Ovary (tissue), 3 donors: ENCODE results near the gene TJP2.

Experiments
- POLR2A ChIP-seq: fragments of 450-650 bp; IDR thresholded peaks from one replicate; pipeline ENCODE4 v1.6.1; 2017; ENCODE audit warnings: antibody characterized with exemption, mild to moderate bottlenecking, moderate library complexity
- TF ChIP-seq, protein P1 (sequence below), 3 donors: fragments of 450-650 bp in 2 of 3; fragments of 200-600 bp in 1 of 3; IDR thresholded peaks; one replicate each; pipeline versions ENCODE4 v1.5.1 to v1.8.0; 2016 to 2022; ENCODE audit warnings: antibody characterized with exemption in 3 of 3, mild to moderate bottlenecking in 1 of 3
- donor health status: DM: no; HTN: no; CAD: no.

DNA sequence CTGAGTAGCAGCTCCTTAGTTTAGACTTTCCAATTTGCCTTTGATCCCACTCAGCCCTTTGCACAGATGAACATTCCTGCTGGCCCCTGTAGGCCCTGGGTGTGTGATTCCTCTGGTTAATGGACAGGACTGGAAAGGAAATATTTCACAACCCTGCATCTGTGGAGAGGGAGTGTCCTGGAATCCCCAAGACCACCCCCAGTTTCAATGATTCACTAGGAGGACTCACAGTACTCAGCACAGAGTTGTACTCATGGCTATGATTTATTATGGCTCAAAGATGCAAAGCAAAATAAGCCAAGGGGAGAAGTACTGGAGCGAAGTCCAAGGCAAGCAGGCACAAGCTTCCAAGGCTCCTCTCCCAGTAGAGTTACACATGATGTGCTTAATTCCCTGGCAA, 42.4 kb upstream of the TJP2 start:
- TF ChIP-seq, protein P1, sequence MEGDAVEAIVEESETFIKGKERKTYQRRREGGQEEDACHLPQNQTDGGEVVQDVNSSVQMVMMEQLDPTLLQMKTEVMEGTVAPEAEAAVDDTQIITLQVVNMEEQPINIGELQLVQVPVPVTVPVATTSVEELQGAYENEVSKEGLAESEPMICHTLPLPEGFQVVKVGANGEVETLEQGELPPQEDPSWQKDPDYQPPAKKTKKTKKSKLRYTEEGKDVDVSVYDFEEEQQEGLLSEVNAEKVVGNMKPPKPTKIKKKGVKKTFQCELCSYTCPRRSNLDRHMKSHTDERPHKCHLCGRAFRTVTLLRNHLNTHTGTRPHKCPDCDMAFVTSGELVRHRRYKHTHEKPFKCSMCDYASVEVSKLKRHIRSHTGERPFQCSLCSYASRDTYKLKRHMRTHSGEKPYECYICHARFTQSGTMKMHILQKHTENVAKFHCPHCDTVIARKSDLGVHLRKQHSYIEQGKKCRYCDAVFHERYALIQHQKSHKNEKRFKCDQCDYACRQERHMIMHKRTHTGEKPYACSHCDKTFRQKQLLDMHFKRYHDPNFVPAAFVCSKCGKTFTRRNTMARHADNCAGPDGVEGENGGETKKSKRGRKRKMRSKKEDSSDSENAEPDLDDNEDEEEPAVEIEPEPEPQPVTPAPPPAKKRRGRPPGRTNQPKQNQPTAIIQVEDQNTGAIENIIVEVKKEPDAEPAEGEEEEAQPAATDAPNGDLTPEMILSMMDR (IDR thresholded peaks at IDR 0.05), result no peak
- no peak for TF ChIP-seq POLR2A
